ENCODE data around the gene OSTF1.

OSTF1 gene

DNA sequence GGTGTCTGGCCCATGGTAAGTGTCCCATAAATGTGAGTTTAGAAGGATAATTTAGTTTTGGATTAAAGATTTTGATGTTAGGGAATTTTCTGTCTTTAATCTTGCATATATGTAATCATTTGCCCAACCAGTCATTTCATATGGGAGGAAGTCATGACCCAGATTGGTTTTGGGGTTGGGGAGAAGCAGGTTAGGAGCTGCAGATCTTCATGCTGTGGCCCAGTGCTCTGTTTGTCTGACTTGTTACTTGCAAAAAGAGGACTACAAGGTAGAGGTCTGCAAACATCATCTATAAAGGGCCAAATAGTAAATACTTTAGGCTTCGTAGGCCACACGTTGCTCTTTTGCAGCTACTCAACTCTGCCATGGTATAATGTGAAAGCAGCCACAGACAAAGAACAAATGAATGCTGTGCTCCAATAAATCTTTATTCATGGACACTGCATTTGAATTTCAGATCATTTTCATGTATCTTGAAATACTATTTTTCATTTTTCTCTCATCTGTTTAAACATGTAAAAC, 16.8 kb downstream of the OSTF1 start:
- no peak overlapping the region for H3K27ac ChIP-seq
- in situ Hi-C loops (cut with HindIII; ENCODE audit: low pct_ligation_motif_present, low sequenced_read_pairs) = no loop called here
- TF ChIP-seq, protein P1, sequence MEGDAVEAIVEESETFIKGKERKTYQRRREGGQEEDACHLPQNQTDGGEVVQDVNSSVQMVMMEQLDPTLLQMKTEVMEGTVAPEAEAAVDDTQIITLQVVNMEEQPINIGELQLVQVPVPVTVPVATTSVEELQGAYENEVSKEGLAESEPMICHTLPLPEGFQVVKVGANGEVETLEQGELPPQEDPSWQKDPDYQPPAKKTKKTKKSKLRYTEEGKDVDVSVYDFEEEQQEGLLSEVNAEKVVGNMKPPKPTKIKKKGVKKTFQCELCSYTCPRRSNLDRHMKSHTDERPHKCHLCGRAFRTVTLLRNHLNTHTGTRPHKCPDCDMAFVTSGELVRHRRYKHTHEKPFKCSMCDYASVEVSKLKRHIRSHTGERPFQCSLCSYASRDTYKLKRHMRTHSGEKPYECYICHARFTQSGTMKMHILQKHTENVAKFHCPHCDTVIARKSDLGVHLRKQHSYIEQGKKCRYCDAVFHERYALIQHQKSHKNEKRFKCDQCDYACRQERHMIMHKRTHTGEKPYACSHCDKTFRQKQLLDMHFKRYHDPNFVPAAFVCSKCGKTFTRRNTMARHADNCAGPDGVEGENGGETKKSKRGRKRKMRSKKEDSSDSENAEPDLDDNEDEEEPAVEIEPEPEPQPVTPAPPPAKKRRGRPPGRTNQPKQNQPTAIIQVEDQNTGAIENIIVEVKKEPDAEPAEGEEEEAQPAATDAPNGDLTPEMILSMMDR (IDR thresholded peaks at IDR 0.05; ENCODE audit: low read depth, low read length, missing control alignments) = no peak
- no peaks in the 10 kb centered on the region for H3K36me3 ChIP-seq (replicated peaks)
- no peak for DNase-seq
- no peaks in the 10 kb centered on the region for H3K27me3 ChIP-seq (replicated peaks)
- no peak overlapping the region for H3K4me3 ChIP-seq (ENCODE audit: low read depth, low read length)

DNA sequence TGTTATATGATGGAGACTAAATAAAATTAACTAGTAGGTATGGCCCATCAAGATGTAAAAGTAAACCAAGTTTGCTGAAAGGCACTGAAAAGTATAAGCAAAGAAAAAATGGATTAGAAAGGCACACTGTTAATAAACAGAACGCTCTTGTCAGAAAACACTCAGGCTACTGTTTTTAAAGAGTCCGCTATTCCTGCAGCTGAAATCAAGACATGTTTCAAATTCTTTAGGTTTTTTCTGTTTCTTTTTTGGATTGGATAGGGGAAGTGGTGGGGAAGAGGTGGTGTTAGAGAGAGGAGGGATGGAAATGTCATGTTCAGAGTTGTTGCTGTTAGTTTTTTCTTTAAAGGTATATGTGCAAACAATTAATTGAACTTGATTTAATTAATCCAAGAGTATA, 17.5 kb downstream of the OSTF1 start:
- DNase-seq = no peak
- no peak overlapping the region for H3K4me3 ChIP-seq (ENCODE audit: low read depth, low read length)
- no peaks in the 10 kb centered on the region for H3K27me3 ChIP-seq (replicated peaks)
- H3K36me3 ChIP-seq (replicated peaks) = no peaks in the 10 kb centered on the region
- TF ChIP-seq, protein P1 (IDR thresholded peaks at IDR 0.05; ENCODE audit: low read depth, low read length, missing control alignments) = no peak
- no peak overlapping the region for H3K27ac ChIP-seq
- in situ Hi-C loops (cut with HindIII; ENCODE audit: low pct_ligation_motif_present, low sequenced_read_pairs) = no loop called here

DNA sequence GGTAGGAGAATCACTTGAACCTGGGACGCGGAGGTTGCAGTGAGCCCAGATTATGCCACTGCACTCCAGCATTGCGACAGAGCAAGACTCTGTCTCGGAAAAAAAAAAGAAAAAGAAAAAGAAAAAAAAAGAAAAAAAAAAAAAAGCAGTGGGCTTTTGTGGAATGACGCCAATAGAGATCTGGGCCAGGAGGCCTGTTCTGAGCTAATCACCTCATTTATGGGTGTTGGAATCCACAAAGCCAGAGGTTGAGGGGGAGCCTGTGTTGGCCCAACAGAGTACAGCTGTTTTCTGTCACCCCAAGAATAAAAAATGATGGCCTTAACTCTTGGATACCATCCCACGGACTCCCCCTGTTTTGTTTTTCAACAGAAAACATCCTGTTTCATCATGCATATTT, 18.5 kb downstream of the OSTF1 start:
- in situ Hi-C loops (cut with HindIII; ENCODE audit: low pct_ligation_motif_present, low sequenced_read_pairs) = no loop called here
- no peak overlapping the region for H3K27ac ChIP-seq
- H3K27me3 ChIP-seq (replicated peaks) = no peaks in the 10 kb centered on the region
- TF ChIP-seq, protein P1 (IDR thresholded peaks at IDR 0.05; ENCODE audit: low read depth, low read length, missing control alignments) = no peak
- DNase-seq = no peak
- H3K4me3 ChIP-seq (ENCODE audit: low read depth, low read length) = no peak overlapping the region
- no peaks in the 10 kb centered on the region for H3K36me3 ChIP-seq (replicated peaks)

DNA sequence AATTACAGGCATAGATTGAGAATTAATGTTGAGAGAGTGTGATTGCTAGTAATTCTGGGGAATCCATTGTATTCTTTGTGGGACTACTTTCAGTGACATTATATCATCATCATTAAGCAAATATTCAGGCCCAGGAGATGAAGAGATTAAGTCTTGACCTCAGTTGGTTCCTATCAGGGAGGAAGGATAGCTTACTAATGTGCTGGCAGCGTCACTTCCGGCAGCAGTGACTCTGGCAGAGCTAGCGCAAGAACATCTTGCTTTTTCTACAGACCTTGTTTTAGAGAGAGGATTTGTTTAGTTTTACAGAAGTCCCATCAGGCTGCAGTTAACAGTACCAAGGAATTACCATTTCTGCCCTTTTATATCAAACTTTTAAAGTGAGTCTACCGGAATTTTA, 20.3 kb downstream of the OSTF1 start:
- Histone ChIP-seq H3K27ac (peak overlapping the region; percentile 48), H3K27me3 (replicated peaks) (no peaks in the 10 kb centered on the region), H3K36me3 (replicated peaks) (no peaks in the 10 kb centered on the region), H3K4me3 (ENCODE audit: low read depth, low read length) (no peak overlapping the region)
- in situ Hi-C loops (cut with HindIII; ENCODE audit: low pct_ligation_motif_present, low sequenced_read_pairs) = no loop called here
- TF ChIP-seq, protein P1 (IDR thresholded peaks at IDR 0.05; ENCODE audit: low read depth, low read length, missing control alignments) = no peak
- DNase-seq = peak; percentile 82

DNA sequence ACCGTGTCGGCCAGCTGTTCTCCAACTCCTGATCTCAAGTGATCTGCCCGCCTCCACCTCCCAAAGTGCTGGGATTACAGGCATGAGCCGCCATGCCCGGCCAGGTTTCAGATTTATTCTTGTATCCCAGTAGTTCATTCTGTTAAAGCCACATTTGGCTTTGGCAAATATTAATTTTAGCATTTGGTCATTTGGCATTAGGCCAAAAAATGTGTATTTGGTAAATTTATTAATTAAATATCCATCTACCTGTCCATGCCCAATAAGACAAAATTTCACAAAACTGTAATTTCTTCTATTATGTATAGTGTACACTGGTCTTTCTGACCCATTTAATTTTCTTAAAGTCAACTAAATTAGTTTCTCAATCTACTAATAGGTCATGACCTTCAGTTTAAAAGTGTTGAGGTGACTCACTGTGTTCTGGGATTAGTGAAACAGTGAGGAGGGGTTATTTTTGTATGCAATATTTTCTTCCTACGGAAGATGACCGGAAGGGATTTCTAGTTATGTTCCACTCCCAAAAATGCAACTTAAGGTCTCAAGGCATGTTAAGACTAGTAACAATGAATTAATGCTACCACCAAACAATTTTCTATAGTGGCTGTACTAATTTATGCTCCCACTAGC, 21.0 kb downstream of the OSTF1 start:
- Histone ChIP-seq H3K4me3 (ENCODE audit: low read depth, low read length) (no peak overlapping the region), H3K27me3 (replicated peaks) (no peaks in the 10 kb centered on the region), H3K36me3 (replicated peaks) (no peaks in the 10 kb centered on the region), H3K27ac (peak overlapping the region; percentile 48)
- TF ChIP-seq, protein P1 (IDR thresholded peaks at IDR 0.05; ENCODE audit: low read depth, low read length, missing control alignments) = no peak
- no peak for DNase-seq
- in situ Hi-C loops (cut with HindIII; ENCODE audit: low pct_ligation_motif_present, low sequenced_read_pairs) = no loop called here

All from brain microvascular endothelial cell (primary cell).